ENCODE results near the gene GPR107.
"Not testable (repeated sequence)": the region's sequence is repeated elsewhere in the genome, so short reads cannot be mapped to it uniquely, and the experiment has no call there.

GPR107 gene

DNA sequence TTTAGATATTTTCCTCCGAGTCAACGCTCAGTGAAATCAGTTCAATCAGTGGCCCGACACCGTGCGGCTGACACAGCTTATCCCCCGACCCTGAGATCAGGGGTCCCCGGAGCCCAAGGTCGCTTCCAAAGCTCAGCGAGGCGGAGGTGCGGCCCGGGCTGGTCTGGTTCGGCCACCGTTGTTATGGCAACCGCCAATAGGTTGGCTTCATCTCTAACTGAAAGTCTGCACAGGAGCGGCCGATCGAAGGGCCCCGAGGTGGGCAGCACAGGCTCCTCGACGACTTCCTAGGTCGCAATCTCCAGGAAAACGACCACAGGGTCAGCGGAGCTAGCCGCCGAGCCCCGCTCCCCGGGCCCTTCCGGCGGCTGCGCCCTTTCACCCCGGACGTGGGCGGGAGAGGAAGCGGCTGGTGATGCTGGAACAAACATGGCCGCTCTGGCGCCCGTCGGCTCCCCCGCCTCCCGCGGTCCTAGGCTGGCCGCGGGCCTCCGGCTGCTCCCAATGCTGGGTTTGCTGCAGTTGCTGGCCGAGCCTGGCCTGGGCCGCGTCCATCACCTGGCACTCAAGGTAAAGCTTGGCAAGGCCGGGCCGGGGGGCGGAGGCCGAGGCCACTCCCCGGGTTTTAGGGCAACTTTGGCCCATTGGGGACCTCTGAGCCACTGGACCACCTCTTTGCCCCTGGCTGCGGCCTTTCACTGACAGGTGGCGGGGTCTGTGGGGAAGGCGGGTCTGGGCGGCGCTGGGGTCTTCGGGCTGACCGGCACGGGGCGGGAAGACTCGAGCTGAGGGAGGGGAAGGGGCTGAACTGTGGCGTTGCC, at the start of gene GPR107:
Gene GPR107 (plus strand): TSS at position 403 of the 821 bp plus-strand sequence. CDS start 27 bp downstream, at position 430.
- DNase-seq (ENCODE audit: low spot score), result peak; percentile 63

DNA sequence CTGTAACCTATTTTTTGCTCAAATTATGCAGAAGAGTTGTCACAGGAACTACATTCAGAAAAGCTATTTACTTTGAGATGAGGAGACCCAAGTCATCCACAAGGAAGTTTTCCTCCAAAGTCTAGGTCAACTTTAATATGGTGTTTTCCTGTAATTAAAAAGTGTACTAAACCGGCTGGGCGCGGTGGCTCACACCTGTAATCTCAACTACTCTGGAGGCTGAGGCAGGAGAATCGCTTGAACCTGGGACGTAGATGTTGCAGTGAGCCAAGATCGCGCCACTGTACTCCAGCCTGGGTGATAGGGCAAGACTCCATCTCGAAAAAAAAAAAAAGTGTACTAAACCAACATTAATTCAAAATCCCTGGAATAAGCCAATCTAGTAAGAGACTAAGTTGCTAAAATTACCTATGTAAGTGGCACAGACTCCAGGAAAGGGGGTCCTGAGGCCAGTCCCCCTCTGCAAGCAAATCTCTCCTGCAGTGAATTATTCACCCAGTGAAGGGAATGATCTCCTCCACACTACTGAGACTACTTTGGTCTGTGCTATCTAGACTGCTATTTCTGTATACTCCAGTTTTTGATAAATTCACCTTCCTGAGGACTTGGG, 49.7 kb upstream of the GPR107 start:
- DNase-seq (ENCODE audit: low spot score), result no peak

DNA sequence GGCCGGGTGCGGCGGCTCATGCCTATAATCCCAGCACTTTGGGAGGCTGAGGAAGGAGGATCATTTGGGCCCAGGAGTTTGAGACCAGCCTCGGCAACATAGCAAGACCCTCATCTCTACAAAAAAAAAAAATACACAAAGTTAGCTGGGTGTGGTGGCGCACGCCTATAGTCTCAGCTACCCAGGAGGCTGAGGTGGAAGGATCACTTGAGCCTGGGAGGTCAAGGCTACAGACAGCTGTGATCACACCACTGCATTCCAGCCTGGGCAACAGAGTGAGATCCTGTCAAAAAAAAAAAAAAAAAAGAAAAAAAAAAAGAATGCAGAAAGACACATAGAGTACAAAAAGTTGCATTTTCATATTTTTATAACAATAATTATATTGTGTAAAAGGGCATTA, 46.8 kb upstream of the GPR107 start:
- DNase-seq (ENCODE audit: low spot score), result not testable (repeated sequence)

DNA sequence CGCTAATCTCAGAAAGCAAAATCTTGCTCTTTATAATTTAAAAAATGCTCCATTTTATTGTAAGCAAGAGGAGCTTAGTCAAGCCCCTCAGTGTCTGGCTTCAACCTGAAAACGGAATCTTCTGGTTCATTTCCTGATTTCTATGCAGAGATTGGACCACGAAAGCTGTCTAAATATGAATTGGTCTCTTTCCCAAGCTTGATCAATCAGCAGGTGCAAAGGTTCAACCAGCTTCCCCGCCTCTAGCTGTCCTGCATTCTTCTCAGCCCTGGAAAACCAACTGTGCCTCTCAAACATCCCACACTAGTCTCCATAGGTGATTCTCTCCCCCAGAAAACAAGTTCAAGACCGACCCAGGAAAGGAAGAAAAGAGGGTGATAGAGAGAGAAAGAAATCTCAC, 45.2 kb upstream of the GPR107 start:
- DNase-seq (ENCODE audit: low spot score), result no peak

DNA sequence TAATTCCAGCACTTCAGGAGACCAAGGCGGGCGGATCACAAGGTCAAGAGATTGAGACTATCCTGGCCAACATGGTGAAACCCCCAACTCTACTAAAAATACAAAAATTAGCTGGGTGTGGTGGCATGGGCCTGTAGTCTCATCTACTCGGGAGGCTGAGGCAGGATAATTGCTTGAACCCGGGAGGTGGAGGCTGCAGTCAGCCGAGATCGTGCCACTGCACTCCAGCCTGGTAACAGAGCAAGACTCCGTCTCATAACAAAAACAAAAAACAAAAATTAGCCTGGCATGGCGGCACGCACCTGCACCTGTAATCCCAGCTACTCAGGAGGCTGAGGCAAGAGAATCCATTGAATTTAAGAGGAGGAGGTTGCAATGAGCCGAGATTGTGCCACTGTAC, 44.2 kb upstream of the GPR107 start:
- not testable (repeated sequence) for DNase-seq (ENCODE audit: low spot score)

DNA sequence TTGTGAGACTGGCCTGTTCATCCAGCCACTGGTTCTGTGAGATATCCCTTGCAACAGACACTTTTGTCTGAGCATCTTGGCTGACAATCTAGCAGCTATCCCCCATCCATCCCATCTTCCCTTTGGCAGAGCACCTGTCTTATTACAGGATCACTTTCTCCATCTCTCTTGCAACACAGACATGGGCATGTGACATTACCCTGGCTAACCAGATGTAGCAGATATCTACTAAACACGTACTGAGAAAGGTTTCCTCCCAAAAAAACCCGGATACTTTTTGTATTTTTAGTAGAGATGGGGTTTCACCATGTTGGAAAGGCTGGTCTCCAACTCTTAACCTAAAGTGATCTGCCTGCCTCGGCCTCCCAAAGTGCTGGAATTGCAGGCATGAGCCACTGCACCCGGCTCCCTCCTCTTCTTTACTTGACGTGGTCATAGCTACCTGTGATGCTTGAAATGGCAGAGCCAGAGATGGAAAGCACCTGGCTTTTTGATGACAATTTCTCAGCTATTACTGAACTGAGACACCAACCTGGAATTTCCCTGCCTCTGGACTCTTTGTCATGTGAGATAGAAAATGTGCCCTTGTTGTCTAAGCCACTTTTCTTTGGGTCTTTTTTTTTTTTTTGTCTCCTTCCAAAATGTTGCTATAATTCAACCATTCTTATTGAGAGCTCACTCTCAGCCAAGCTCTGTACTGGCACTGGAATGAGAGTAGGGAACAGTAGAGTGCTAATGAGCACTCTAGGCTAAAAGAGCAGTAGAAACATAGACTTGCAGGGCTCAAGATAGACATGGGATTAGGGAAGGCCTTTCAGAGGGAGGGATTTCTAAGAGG, 43.3 kb upstream of the GPR107 start:
- peak; percentile 83 for DNase-seq (ENCODE audit: low spot score)

DNA sequence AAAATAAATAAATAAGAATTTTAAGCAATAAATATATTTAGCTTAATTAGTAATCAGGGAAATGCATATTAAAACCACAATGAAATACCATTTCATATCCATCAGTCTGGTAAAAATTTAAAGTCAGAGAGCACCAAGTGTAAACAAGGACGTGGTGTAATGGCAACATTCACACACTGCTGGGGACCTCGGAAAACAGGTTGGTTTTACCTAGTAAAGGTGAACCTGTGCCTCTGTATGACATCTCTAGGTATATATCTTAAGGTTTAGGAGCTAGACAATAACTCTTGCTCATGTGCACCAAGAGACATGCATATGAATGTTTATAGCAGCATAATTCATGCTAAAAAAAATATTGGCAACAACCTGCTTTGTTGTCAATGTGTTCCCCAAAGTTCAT, 40.4 kb upstream of the GPR107 start:
- peak; percentile 42 for DNase-seq (ENCODE audit: low spot score)

DNA sequence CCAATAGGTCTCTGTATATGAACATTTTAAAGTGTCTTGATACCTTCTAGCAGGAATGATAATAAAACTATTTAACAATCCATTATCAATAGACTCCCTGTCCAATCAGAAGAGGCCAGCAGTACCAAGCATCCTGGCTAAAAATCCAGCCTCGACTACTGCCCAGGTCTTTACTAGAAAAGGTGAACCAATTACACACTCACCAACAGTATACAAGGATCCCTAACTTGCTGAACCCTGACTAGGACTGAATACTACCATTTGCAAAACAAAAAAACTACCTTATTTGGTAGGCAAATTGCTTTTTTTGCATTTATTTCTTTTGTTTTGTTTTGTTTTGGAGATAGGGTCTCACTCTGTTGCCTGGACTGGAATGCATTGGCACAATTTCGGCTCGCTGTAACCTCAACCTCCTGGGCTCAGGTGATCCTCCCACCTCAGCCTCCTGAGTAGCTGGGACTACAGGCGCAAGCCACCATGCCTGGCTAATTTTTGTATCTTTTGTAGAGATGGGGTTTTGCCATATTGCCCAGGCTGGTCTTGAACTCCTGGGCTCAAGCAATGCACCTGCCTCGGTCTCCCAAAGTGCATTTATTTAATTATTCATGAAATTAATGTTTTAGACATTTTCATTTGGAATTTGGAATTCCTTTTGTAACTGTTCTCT, 38.2 kb upstream of the GPR107 start:
- no peak for DNase-seq (ENCODE audit: low spot score)

DNA sequence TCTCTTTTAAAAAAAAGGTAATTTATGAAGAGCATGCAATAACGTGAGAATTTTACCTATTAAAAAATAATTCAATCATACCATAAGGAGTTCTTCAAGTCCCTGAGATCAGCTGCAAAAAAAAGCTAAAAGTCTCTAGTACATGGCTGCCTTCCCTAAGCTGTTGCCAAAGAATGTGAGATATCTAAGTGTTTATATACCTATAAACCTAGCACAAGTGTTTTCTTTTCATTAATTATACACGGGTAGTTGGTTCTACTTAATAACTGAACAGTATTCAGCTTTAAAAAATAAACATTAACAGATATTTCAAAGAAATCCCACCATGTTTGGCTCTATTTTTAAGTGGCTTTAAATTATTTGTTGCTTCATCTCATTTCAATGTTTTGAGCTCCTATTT, 36.6 kb upstream of the GPR107 start:
- DNase-seq (ENCODE audit: low spot score), result no peak

DNA sequence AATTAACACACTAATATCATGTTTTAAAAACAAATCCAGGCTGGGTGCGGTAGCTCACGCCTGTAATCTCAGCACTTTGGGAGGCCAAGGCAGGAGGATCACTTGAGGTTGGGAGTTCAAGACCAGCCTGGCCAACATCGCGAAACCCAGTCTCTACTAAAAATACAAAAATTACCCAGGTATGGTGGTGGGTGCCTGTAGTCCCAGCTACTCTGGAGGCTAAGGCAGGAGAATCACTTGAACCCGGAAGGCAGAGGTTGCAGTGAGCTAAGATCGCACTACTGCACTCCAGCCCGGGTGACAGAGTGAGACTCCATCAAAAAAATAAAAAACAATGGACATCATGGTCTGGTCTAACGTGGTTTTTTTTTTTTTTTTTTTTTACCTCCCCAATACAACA, 36.2 kb upstream of the GPR107 start:
- DNase-seq (ENCODE audit: low spot score), result not testable (repeated sequence)

DNA sequence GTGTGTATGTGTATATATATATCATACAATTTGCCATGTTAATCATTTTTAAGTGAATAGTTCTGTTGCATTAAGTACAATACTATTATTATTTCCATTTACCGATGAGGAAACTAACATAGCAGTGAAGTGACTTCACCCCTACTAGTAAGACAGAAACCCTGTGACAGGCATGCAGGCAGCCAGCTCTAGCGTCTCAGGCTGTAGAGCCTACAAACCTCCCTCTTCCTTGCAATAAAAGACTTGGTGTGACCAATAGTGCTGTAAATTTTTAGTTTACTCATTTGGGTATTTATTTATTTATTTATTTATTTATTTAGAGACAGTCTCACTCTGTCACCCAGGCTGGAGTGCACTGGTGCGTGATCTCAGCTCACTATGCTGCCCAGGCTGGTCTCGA, 35.4 kb upstream of the GPR107 start:
- no peak for DNase-seq (ENCODE audit: low spot score)

DNA sequence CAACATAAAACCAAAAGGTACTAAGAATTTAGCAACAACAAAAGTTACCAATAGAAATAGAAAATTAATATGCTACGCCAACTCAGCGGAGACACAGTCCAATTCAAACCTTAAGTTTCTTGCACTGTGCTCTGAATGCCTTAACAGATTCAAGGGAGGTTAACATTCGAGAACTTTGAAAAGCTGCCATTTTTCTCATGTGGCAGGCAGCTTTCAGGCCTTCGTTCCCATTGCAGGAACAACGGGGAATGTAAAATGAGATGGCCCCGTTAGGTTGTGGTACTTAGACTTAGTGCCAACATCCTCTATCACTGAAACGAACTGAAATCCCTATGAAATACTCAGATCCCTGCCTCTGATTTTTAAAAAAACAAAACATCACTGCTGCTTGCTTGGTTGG, 33.1 kb upstream of the GPR107 start:
- no peak for DNase-seq (ENCODE audit: low spot score)

DNA sequence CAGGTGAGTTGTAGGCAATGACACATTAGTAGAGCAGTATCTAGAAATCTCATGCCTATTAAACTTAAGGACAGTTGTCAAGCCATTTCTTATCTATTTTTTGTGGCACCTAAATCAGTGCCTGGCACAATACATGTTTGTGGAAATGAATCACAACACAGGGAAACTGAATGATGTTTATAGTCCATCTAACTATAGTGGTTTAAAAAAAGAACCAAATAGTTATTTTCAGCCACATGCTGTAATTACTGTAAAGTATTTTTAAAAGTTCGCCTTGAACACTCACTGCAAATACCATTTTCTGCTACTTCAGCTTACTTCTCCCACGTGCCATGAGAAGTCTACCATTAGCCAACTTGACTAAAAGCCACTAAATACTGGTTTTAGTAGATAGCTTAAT, 32.6 kb upstream of the GPR107 start:
- no peak for DNase-seq (ENCODE audit: low spot score)

DNA sequence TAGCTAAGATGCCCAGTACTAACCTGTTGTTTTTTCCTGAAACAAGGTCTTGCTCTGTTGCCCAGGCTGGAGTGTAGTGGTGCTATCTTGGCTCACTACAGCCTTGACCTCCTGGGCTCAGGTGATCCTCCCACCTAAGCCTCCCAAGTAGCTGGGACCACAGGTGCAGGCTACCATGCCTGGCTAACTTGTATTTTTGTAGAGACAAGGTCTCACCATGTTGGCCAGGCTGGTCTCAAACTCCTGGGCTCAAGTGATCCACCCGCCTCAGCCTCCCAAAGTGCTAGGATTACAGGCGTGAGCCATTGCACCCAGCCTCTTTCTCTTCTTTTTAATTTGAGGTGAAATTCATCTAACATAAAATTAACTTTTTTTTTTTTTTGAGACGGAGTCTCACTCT, 31.9 kb upstream of the GPR107 start:
- not testable (repeated sequence) for DNase-seq (ENCODE audit: low spot score)

DNA sequence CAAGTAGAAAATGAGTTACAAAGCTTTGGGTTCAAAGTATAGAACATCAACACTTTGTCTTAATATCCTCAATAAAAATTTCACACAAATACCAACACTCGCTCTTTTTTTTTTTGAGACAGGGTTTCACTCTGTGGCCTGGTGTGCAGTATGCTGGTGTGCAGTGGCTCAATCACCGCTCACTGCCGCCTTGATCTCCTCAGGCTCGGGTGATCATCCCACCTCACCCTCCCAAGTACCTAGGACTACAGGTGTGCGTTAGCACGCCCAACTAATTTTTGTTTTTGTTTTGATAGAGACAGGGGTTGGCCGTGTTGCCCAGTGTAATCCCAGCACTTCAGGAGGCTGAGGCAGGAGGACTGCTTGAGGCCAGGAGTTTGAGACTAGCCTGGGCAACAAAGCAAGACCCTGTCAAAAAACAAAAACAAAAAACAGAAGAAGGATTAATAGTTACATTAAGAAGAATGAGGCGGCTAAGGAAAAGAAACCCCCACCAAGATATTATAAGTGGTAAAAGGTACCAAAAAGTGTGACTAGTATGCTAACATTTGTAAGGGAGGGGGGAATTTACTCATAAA, 31.1 kb upstream of the GPR107 start:
- DNase-seq (ENCODE audit: low spot score), result no peak

DNA sequence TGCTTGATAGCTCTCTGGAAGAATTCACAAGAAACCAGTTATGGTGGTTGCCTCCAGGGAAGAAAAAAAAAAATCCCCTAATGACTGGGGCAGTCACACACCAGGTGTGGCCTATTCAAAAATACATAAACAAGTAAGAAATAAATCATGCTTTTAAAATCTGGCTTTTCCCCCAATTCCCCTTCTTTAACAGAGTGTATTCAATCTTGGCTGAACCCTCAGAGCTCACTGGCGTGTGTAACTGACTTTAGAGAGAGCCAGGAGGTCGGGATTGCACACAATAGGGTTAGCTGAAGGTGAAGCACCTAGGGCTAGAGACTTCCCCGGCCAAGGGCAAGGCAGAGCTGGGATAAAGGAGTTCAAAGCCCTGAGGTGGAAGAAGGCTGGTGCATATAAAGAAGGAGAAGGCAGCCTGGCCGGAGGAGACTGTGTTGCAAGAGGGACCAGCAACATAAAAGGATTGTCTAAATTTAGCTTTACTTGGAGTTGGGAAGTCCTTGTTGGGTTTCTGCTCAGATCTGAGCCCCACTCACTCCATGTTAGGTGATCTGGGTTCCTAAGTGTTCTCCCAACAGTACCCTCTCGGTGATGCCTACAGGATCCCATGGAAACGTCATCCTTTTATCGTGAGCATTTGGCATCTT, 30.4 kb upstream of the GPR107 start:
- peak; percentile 68 for DNase-seq (ENCODE audit: low spot score)

DNA sequence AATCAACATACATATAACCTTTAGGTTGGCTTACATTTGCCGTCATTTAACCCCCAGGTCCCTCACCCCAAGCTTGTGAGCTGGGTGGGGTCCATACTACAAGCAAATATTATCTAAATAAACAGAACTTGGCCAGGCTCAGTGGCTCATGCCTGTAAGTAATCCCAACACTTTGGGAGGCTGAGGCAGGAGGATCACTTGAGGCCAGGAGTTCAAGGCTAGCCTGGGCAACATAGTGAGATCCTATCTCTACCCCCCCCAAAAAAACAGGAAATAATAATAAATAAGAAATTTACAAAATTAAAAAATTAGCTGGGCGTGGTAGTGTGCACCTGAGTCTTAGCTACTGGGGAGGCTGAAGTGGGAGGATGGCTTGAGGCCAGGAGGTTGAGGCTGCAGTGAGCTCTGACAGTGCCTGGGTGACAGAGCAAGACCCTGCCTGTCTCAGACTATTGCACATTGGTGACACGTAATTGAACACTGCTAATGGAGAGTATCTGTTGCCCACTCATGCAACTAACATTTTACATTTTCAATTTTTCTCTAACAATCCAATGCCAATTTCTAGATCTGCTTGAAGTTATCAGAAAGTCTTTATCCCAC, 29.6 kb upstream of the GPR107 start:
- DNase-seq (ENCODE audit: low spot score), result no peak

DNA sequence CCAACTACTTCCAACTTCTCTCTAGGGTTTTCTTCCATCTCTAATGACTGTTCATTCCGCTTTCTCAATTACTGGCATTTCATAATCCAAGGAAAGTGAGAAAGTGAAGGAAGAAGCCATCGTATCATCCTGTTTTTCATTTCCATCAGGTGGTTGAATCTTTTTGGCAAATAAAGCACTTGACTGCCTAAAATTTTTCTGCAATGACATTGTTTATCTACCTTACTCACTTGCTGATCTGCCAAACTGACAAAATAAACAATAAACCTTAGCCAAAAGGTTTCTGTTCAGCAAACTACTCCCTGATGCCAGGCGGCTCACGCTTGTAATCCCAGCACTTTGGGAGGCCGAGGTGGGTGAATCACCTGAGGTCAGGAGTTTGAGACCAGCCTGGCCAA, 29.1 kb upstream of the GPR107 start:
- DNase-seq (ENCODE audit: low spot score), result no peak

DNA sequence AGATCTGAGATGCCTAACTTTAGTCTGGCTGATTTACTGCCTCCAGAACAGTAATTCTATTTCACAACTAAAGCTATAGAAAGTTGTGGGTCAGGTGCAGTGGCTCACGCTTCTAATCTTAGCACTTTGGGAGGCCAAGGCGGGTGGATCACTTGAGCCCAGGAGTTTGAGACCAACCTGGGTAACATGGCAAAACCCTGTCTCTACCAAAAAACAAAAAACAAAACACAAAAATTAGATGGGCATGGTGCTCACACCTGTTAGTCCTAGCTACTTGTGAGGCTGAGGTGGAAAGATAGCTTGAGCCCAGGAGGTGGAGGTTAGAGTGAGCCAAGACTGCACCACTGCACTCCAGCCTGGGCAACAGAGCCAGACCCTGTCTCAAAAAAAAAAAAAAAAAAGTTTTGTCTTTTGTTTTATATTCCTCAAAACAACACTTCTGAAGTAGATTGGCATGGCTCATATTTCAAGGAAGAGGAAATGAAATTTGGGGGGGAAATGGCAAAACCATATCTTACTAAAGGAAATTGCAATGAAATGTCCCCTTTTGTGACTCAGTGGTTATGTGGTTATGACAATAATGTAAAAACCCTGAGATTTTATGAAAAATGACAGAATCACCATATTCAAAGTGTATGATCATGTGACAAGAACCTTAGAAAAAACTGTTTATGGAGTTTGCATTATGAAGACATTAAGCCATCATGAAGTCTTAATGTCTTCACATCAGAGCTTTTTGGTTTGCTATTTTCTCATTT, 26.9 kb upstream of the GPR107 start:
- DNase-seq (ENCODE audit: low spot score), result peak; percentile 80

All from CD4-positive, alpha-beta T cell treated with Interleukin-2 at 100 ng/mL for 4 hours (primary cell).